Measurements from ENCODE around the gene ZFAND2B.

DNA sequence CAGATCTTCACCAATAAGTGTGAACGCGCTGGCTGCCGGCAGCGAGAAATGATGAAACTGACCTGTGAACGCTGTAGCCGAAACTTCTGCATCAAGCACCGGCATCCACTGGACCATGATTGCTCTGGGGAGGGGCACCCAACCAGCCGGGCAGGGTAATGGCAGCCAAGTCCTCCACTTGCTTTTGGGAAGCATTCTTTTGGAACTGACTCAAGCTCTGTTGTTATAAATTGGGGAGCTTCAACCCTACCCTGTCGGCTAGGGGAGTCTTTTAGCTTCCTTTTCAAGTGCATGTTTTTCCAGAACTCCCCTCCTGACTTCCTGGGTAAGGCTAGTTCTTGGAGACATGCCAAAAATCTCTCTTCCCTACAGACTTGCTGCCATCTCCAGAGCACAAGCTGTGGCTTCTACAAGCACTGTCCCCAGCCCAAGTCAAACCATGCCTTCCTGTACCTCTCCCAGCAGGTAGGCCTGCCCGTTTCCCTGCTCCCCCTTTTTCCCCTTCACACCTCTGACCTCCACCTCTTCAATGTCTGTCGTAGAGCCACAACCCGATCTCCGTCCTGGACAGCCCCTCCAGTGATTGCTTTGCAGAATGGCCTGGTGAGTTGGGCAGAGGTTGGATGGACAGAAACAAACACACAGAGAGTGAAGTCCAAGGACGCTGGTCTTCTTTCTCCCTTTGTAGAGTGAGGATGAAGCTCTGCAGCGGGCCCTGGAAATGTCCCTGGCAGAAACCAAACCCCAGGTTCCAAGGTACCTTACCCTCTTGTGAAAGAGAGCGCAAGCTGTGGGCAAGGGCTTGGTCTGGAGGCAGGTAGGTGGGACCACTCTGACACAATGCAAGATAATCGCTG lies 1.5 kb downstream of the ZFAND2B start:
- TF ChIP-seq POLR2A (IDR thresholded peaks at IDR 0.05; ENCODE audit: low read depth, low read length) = no peak
- no peak for TF ChIP-seq POLR2AphosphoS5 (IDR thresholded peaks at IDR 0.05; ENCODE audit: low read depth, low read length)
- no peak for TF ChIP-seq TAF1 (IDR thresholded peaks at IDR 0.05; ENCODE audit: low read depth, low read length)
- no peak for TF ChIP-seq POU2F2 (IDR thresholded peaks at IDR 0.05; ENCODE audit: low read depth, low read length)
- TF ChIP-seq SPI1 (IDR thresholded peaks at IDR 0.05; ENCODE audit: low read depth, low read length) = no peak
- no peak for TF ChIP-seq PAX5 (IDR thresholded peaks at IDR 0.05; ENCODE audit: insufficient read depth, low read length, severe bottlenecking)
